Measurements from ENCODE around the gene RBM19. TPM values are rescaled to one million over a fixed set of nuclear protein-coding genes. Genes with fewer than 3 reads are reported as not detected.
A peak's percentile ranks its signal among the peaks of the same experiment; 100 is the strongest.

The RBM19 gene
- total and polyA plus RNA-seq, 7 experiments from 2014 or later = 10.8 to 108 (median 59.0) TPM

- Histone ChIP-seq H3K27ac (ENCODE audit: low read depth, low read length) (no peak overlapping the region), H3K4me3 (ENCODE audit: low read length) (no peak overlapping the region), H3K9me3 (ENCODE audit: control insufficient read depth in 2 of 3, low read length in 3 of 3) (no peaks in the 10 kb centered on the region), H3K4me1 (ENCODE audit: control insufficient read depth in 2 of 2, insufficient read depth in 2 of 2, low read length in 2 of 2) (no peaks in the 10 kb centered on the region), H3K27me3 (ENCODE audit: control insufficient read depth in 2 of 2, insufficient read depth in 2 of 2, low read length in 2 of 2) (no peaks in the 10 kb centered on the region), H3K36me3 (ENCODE audit: control insufficient read depth in 2 of 3, insufficient read depth in 3 of 3, low read length in 3 of 3) (peaks cover 0 to 45% (median 10%) of the 10 kb centered on the region in 3 experiments)
- DNase-seq (no peak), ATAC-seq (no peak)
- H3K4me3 Mint-ChIP-seq = no peak overlapping the region
- H3K27me3 Mint-ChIP-seq = no peaks in the 10 kb centered on the region
- CTCF ChIA-PET = no interaction called here
- peaks cover 0 to 63% (median 24%) of the 10 kb centered on the region in 5 donors for H3K36me3 Mint-ChIP-seq
- H3K9me3 Mint-ChIP-seq = no peaks in the 10 kb centered on the region
- intact Hi-C loops (cut with micrococcal nuclease) = no loop called here
- H3K27ac Mint-ChIP-seq = peak overlapping the region in 1 of 9 donors; percentile 62
- POLR2A ChIA-PET = no interaction called here
- H3K4me1 Mint-ChIP-seq = peaks cover 0 to 2% (median 0%) of the 10 kb centered on the region in 7 donors
These were observed 69.9 kb downstream of the RBM19 start for GRCh38 chr12:113896194-113896593.

DNA sequence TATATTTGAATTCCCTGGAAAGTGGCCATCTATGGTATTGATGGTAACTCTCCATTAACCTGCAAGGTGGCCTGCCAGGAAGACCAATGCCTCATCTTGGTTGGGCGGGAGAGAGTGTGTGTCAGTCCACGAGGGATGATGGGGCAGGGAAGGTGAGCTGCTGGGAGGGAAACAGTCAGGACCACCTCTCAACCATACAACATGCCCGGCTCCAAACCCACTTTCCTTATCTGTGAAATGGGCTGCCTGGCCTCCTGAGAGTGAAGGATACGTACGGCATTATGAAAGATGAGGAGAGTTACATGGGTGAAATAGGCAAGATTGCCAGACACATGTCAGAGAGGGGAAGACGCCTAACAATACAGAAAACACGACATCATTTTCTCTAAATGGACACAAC, 70.9 kb downstream of the RBM19 start:
- H3K27me3 ChIP-seq (ENCODE audit: control insufficient read depth in 2 of 2, insufficient read depth in 2 of 2, low read length in 2 of 2) = no peaks in the 10 kb centered on the region
- intact Hi-C loops (cut with micrococcal nuclease) = no loop called here
- DNase-seq (no peak), ATAC-seq (no peak)
- H3K27me3 Mint-ChIP-seq = no peaks in the 10 kb centered on the region
- H3K27ac Mint-ChIP-seq = no peak overlapping the region
- H3K27ac ChIP-seq (ENCODE audit: low read depth, low read length) = no peak overlapping the region
- ChIA-PET CTCF (no interaction called here), POLR2A (no interaction called here)
- H3K4me1 Mint-ChIP-seq = peaks cover 0 to 2% (median 0%) of the 10 kb centered on the region in 7 donors
- H3K9me3 Mint-ChIP-seq = no peaks in the 10 kb centered on the region
- peaks cover 0 to 66% (median 29%) of the 10 kb centered on the region in 5 donors for H3K36me3 Mint-ChIP-seq
- no peaks in the 10 kb centered on the region for H3K9me3 ChIP-seq (ENCODE audit: control insufficient read depth in 2 of 3, low read length in 3 of 3)
- H3K4me3 Mint-ChIP-seq = no peak overlapping the region
- H3K4me3 ChIP-seq (ENCODE audit: low read length) = no peak overlapping the region
- peaks cover 0 to 47% (median 10%) of the 10 kb centered on the region in 3 experiments for H3K36me3 ChIP-seq (ENCODE audit: control insufficient read depth in 2 of 3, insufficient read depth in 3 of 3, low read length in 3 of 3)
- H3K4me1 ChIP-seq (ENCODE audit: control insufficient read depth in 2 of 2, insufficient read depth in 2 of 2, low read length in 2 of 2) = no peaks in the 10 kb centered on the region

DNA sequence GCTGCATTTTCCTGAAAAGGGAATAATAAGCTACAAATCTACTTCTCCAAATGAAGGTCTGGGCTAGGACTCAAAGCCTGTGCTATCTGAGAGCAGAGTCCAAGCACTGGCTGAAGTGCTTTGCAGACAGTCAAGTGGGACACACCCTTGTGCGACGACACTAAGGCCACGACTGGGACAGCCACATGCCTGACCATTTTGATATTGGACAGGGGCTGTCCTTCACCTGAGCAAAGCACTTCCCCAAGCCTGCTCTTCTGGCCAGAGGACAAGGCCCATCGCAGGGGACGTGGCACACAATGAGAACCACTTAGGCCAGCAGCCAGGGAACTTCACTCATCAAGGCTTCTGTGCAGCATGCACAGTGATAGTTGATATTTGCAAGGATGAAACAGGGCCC, 71.4 kb downstream of the RBM19 start:
- no peaks in the 10 kb centered on the region for H3K9me3 ChIP-seq (ENCODE audit: control insufficient read depth in 2 of 3, low read length in 3 of 3)
- no peaks in the 10 kb centered on the region for H3K4me1 ChIP-seq (ENCODE audit: control insufficient read depth in 2 of 2, insufficient read depth in 2 of 2, low read length in 2 of 2)
- ChIA-PET CTCF (no interaction called here), POLR2A (no interaction called here)
- DNase-seq = no peak
- no peak overlapping the region for H3K4me3 ChIP-seq (ENCODE audit: low read length)
- intact Hi-C loops (cut with micrococcal nuclease) = no loop called here
- peaks cover 0 to 2% (median 0%) of the 10 kb centered on the region in 7 donors for H3K4me1 Mint-ChIP-seq
- H3K4me3 Mint-ChIP-seq = no peak overlapping the region
- H3K36me3 Mint-ChIP-seq = peaks cover 0 to 65% (median 31%) of the 10 kb centered on the region in 5 donors
- H3K27me3 Mint-ChIP-seq = no peaks in the 10 kb centered on the region
- no peaks in the 10 kb centered on the region for H3K9me3 Mint-ChIP-seq
- H3K27ac ChIP-seq (ENCODE audit: low read depth, low read length) = no peak overlapping the region
- ATAC-seq = no peak
- H3K36me3 ChIP-seq (ENCODE audit: control insufficient read depth in 2 of 3, insufficient read depth in 3 of 3, low read length in 3 of 3) = peaks cover 0 to 51% (median 10%) of the 10 kb centered on the region in 3 experiments
- no peaks in the 10 kb centered on the region for H3K27me3 ChIP-seq (ENCODE audit: control insufficient read depth in 2 of 2, insufficient read depth in 2 of 2, low read length in 2 of 2)
- no peak overlapping the region for H3K27ac Mint-ChIP-seq

- H3K36me3 Mint-ChIP-seq = peaks cover 0 to 73% (median 36%) of the 10 kb centered on the region in 5 donors
- no peak for ATAC-seq
These were observed 72.9 kb downstream of the RBM19 start for GRCh38 chr12:113893221-113893620.

DNA sequence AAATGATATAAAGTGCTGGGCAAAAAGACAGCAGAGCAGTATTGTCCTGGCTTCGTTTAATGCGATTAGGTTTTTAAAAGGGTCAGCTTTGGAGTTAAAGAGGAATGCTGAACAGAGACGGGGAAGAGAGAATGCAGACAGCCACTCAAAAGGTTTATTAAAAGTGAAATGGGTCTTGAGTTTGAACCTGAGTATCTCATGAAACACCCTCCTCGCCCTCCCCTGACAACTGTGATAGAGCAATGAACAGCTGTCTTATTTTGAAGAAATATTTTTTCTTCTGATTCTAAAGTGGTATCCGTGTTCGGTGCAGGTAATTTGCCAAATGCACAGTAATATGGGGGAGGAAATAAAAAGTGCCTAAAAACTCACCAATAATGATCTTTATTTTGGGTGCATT, 73.6 kb downstream of the RBM19 start:
- intact Hi-C loops (cut with micrococcal nuclease) = no loop called here
- Mint-ChIP-seq H3K4me1 (peaks cover 0 to 8% (median 0%) of the 10 kb centered on the region in 7 donors), H3K4me3 (no peak overlapping the region), H3K27ac (no peak overlapping the region), H3K9me3 (no peaks in the 10 kb centered on the region), H3K36me3 (peaks cover 0 to 73% (median 37%) of the 10 kb centered on the region in 5 donors), H3K27me3 (no peaks in the 10 kb centered on the region)
- H3K4me3 ChIP-seq (ENCODE audit: low read length) = no peak overlapping the region
- ChIA-PET CTCF (no interaction called here), POLR2A (no interaction called here)
- no peak for ATAC-seq
- H3K36me3 ChIP-seq (ENCODE audit: control insufficient read depth in 2 of 3, insufficient read depth in 3 of 3, low read length in 3 of 3) = peaks cover 0 to 59% (median 8%) of the 10 kb centered on the region in 3 experiments
- no peak for DNase-seq
- no peak overlapping the region for H3K27ac ChIP-seq (ENCODE audit: low read depth, low read length)
- no peaks in the 10 kb centered on the region for H3K4me1 ChIP-seq (ENCODE audit: control insufficient read depth in 2 of 2, insufficient read depth in 2 of 2, low read length in 2 of 2)
- no peaks in the 10 kb centered on the region for H3K9me3 ChIP-seq (ENCODE audit: control insufficient read depth in 2 of 3, low read length in 3 of 3)
- no peaks in the 10 kb centered on the region for H3K27me3 ChIP-seq (ENCODE audit: control insufficient read depth in 2 of 2, insufficient read depth in 2 of 2, low read length in 2 of 2)

More at GRCh38 chr12:113893221-113893620, 72.9 kb downstream of the RBM19 start:
- no peak for DNase-seq
- Histone ChIP-seq H3K27me3 (ENCODE audit: control insufficient read depth in 2 of 2, insufficient read depth in 2 of 2, low read length in 2 of 2) (no peaks in the 10 kb centered on the region), H3K4me3 (ENCODE audit: low read length) (no peak overlapping the region), H3K4me1 (ENCODE audit: control insufficient read depth in 2 of 2, insufficient read depth in 2 of 2, low read length in 2 of 2) (no peaks in the 10 kb centered on the region), H3K9me3 (ENCODE audit: control insufficient read depth in 2 of 3, low read length in 3 of 3) (no peaks in the 10 kb centered on the region), H3K36me3 (ENCODE audit: control insufficient read depth in 2 of 3, insufficient read depth in 3 of 3, low read length in 3 of 3) (peaks cover 0 to 59% (median 10%) of the 10 kb centered on the region in 3 experiments), H3K27ac (ENCODE audit: low read depth, low read length) (no peak overlapping the region)
- CTCF ChIA-PET = no interaction called here
- no peaks in the 10 kb centered on the region for H3K9me3 Mint-ChIP-seq
- H3K4me1 Mint-ChIP-seq = peaks cover 0 to 8% (median 0%) of the 10 kb centered on the region in 7 donors
- POLR2A ChIA-PET = no interaction called here
- no peak overlapping the region for H3K4me3 Mint-ChIP-seq
- intact Hi-C loops (cut with micrococcal nuclease) = no loop called here
- H3K27ac Mint-ChIP-seq = no peak overlapping the region
- no peaks in the 10 kb centered on the region for H3K27me3 Mint-ChIP-seq

- POLR2A ChIA-PET = no interaction called here
- ATAC-seq = no peak
- no peak overlapping the region for H3K27ac Mint-ChIP-seq
These were observed 74.2 kb downstream of the RBM19 start for GRCh38 chr12:113891739-113892520.

More at GRCh38 chr12:113891739-113892520, 74.2 kb downstream of the RBM19 start:
- Mint-ChIP-seq H3K4me3 (no peak overlapping the region), H3K36me3 (peaks cover 0 to 76% (median 37%) of the 10 kb centered on the region in 5 donors), H3K27me3 (no peaks in the 10 kb centered on the region), H3K4me1 (peaks cover 0 to 8% (median 0%) of the 10 kb centered on the region in 7 donors), H3K9me3 (no peaks in the 10 kb centered on the region)
- H3K4me1 ChIP-seq (ENCODE audit: control insufficient read depth in 2 of 2, insufficient read depth in 2 of 2, low read length in 2 of 2) = no peaks in the 10 kb centered on the region
- peaks cover 0 to 59% (median 7%) of the 10 kb centered on the region in 3 experiments for H3K36me3 ChIP-seq (ENCODE audit: control insufficient read depth in 2 of 3, insufficient read depth in 3 of 3, low read length in 3 of 3)
- DNase-seq = no peak
- intact Hi-C loops (cut with micrococcal nuclease) = no loop called here
- CTCF ChIA-PET = no interaction called here
- no peaks in the 10 kb centered on the region for H3K27me3 ChIP-seq (ENCODE audit: control insufficient read depth in 2 of 2, insufficient read depth in 2 of 2, low read length in 2 of 2)
- no peak overlapping the region for H3K27ac ChIP-seq (ENCODE audit: low read depth, low read length)
- no peak overlapping the region for H3K4me3 ChIP-seq (ENCODE audit: low read length)
- no peaks in the 10 kb centered on the region for H3K9me3 ChIP-seq (ENCODE audit: control insufficient read depth in 2 of 3, low read length in 3 of 3)

Data from naive thymus-derived CD4-positive, alpha-beta T cell (primary cell).